Prostate gland (tissue), 2 donors: Measurements from ENCODE around the gene GRIN3B.

ENCODE experiments used
- POLR2A ChIP-seq: fragments of 450-650 bp; IDR thresholded peaks from one replicate; pipeline ENCODE4 v1.6.1; 2016; ENCODE audit warnings: antibody characterized with exemption, mild to moderate bottlenecking
- POLR2AphosphoS5 ChIP-seq: sonication (generic); formaldehyde crosslinking; IDR thresholded peaks from one replicate; pipeline ENCODE4 v1.6.1; 2017; ENCODE audit warnings: antibody characterized with exemption
- TF ChIP-seq, protein P1 (sequence below), 4 experiments: fragments of 200-600 bp in 2 of 4; fragments of 450-650 bp in 2 of 4; sonication (generic) in 2 of 4; IDR thresholded peaks; 1 replicate in 3 of 4; 2 replicates in 1 of 4; pipeline ENCODE4 v1.5.1; 2016 to 2019; ENCODE audit warnings: antibody characterized with exemption in 4 of 4, mild to moderate bottlenecking in 2 of 4, moderate library complexity in 2 of 4

DNA sequence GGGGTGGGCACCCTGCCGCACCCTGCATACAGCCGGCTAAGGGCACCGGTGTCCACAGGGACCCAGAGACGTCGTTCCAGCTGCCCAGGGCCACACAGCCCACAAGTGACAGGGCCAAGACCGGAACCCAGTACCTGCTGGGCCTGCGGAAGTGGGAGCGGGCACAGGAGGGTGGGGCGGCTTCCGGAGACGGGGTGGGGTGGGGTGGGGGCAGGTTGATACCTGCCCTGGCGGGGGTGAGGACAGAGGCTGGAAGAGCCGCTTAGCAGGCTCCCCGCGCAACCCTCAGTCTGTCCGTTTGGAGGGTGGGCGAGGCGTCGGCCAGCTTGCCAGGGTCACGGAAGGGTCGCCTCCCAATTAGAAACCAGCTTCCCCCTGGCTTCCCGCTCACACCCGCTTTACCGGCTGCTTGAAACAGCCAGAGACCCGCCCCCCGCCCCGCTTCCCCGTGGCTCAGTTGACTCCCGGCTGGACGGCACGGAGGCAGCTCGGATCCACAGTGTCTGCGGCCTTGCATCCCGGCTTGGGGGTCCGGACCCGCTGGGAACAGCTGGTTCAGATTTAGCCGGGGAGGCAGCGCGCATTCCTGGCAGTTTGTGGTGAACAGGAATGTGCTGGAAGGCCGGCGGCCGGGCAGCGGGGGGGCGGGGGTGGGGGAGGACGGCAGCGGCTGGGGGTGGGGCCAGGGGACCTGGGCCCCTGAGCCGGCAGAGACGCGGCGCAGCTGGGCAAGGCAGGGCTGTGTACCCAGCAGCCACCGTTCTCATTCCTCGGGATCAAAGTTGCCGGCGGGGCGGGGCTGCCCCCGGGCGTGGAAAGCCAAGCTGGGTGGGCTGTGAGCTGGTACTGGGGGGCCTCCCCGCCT lies 28.1 kb downstream of the GRIN3B start:
- peak; percentile 68 for TF ChIP-seq POLR2A
- TF ChIP-seq, protein P1, sequence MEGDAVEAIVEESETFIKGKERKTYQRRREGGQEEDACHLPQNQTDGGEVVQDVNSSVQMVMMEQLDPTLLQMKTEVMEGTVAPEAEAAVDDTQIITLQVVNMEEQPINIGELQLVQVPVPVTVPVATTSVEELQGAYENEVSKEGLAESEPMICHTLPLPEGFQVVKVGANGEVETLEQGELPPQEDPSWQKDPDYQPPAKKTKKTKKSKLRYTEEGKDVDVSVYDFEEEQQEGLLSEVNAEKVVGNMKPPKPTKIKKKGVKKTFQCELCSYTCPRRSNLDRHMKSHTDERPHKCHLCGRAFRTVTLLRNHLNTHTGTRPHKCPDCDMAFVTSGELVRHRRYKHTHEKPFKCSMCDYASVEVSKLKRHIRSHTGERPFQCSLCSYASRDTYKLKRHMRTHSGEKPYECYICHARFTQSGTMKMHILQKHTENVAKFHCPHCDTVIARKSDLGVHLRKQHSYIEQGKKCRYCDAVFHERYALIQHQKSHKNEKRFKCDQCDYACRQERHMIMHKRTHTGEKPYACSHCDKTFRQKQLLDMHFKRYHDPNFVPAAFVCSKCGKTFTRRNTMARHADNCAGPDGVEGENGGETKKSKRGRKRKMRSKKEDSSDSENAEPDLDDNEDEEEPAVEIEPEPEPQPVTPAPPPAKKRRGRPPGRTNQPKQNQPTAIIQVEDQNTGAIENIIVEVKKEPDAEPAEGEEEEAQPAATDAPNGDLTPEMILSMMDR (IDR thresholded peaks at IDR 0.05), result no peak
- TF ChIP-seq POLR2AphosphoS5, result no peak
